Measurements from ENCODE around the gene AFF3.

Gene AFF3

GRCh38 chr2:99648906-99649789 lies 493.2 kb downstream of the AFF3 start:
- H3K27ac ChIP-seq = no peak overlapping the region
- no peak for DNase-seq (ENCODE audit: low spot score)
- TF ChIP-seq CTCF (conservative IDR thresholded peaks at IDR 0.05; ENCODE audit: low read depth) = no peak
- CTCF ChIA-PET = interaction anchor here (0.7 kb wide), 2 partner anchors 33 to 66 kb away, joined by 3 read pairs; no protein-coding TSS in a partner anchor
- POLR2A ChIA-PET (ENCODE audit: low non-redundant PET) = no interaction called here

DNA sequence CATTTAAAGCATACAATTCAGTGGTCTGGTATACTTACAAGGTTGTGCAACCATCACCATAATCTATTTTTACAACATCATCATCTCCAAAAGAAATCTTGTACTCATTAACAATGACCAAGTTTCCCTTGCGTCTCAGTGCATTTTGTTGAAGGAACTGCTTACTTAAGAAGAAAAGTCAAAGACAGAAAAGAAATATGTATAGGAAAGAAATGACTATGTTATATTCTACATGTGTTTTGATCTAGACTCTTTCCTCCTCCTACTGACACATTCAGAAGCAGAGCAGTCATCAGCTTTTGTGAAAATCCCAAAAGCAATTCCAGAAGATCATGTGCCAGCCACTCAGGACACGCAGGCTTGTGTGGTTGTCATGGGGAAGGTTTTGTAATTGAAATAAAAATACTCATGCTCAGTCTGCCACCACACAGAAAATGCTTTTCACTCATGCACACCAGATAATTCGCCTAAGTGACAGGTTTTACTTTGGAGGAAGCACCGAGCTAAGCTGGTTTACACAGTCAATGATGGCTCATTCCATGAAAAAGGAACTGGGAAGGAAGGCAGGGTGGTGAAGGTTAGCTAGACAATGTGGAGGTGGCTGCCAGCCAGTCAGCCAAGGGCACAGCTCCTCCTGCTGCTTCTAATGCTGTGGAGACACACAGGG lies 494.1 kb downstream of the AFF3 start:
- TF ChIP-seq CTCF (conservative IDR thresholded peaks at IDR 0.05; ENCODE audit: low read depth) = no peak
- POLR2A ChIA-PET (ENCODE audit: low non-redundant PET) = no interaction called here
- DNase-seq (ENCODE audit: low spot score) = no peak
- no peak overlapping the region for H3K27ac ChIP-seq
- CTCF ChIA-PET = no interaction called here

DNA sequence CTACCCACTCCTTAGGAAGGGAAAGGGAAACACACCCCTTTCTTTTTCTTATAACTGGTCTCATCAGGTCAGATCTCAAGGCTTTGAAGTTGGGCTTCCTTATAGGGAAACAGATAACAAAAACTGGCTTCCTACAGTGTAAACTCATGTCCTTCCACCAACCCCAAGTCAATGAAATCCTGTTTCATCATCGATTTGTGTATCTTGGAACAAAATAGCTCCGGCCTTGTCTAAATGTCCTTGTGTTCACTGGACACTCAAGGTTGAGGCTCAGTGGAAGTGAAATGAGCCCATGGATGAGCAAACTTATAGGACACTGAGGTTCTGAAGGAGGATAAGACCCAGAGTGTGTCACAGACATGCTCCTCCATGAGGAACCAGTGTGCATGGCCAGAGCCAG lies 496.4 kb downstream of the AFF3 start:
- TF ChIP-seq CTCF (conservative IDR thresholded peaks at IDR 0.05; ENCODE audit: low read depth) = no peak
- H3K27ac ChIP-seq = no peak overlapping the region
- POLR2A ChIA-PET (ENCODE audit: low non-redundant PET) = no interaction called here
- no peak for DNase-seq (ENCODE audit: low spot score)
- CTCF ChIA-PET = no interaction called here

- ChIA-PET POLR2A (ENCODE audit: low non-redundant PET) (no interaction called here), CTCF (interaction anchor here (0.6 kb wide), 1 partner anchor 13 kb away, joined by 3 read pairs; no protein-coding TSS in a partner anchor)
- no peak overlapping the region for H3K27ac ChIP-seq
- TF ChIP-seq CTCF (conservative IDR thresholded peaks at IDR 0.05; ENCODE audit: low read depth) = no peak
- no peak for DNase-seq (ENCODE audit: low spot score)
Observed at GRCh38 chr2:99644419-99644787, 498.0 kb downstream of the AFF3 start.

DNA sequence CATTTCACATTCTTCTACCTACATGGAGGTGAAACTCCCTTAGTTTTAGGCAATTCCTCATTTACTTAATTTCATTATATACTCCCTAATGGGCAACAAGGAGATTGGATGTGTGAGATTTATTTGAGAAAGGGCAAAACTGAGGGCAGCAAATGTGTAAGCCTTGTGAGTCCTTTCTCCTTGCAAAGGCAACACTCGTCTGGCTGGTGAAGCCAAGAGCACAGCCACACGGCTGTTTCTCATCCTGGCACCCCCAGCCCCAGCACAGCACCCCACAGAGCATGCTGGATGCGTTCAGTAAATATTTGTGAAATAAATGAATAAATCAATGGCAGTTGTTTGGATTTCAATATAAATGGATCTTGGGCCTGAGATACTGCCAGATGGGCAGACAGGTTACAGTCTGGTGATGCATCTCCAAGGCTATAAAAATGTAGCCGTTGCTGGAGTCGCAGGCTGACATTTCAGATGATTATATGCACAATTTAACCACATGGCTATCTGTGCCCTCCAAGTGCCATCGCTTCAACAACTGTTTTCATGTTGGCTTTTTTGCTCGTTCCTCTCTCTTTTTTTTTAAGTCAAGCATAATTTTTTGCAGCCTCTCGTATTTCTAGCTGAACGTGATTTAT lies 498.5 kb downstream of the AFF3 start:
- no peak overlapping the region for H3K27ac ChIP-seq
- no peak for TF ChIP-seq CTCF (conservative IDR thresholded peaks at IDR 0.05; ENCODE audit: low read depth)
- no peak for DNase-seq (ENCODE audit: low spot score)
- ChIA-PET CTCF (interaction anchor here (0.7 kb wide), 1 partner anchor 136 kb away, joined by 3 read pairs; no protein-coding TSS in a partner anchor), POLR2A (ENCODE audit: low non-redundant PET) (no interaction called here)

DNA sequence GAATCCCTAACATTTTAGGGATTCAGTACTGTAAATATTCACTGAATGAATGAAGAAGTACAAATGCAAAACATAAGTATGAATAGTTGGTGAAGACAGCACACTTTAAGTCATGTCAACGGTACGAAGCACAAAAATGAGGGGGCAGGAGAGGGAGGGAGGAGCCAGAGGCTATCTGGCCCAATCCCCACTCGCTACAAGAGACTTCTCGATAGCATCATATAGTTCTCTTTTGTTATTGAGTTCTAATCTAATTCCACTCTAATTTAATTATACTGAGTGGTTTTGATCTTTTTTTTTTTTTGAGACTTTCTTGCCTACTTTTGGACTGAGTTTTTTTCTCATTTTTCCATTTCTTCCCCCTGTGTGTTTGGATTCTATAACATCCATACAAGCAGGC lies 500.4 kb downstream of the AFF3 start:
- CTCF ChIA-PET = no interaction called here
- TF ChIP-seq CTCF (conservative IDR thresholded peaks at IDR 0.05; ENCODE audit: low read depth) = no peak
- H3K27ac ChIP-seq = no peak overlapping the region
- POLR2A ChIA-PET (ENCODE audit: low non-redundant PET) = no interaction called here
- DNase-seq (ENCODE audit: low spot score) = no peak
